Measurements from ENCODE around the gene ASB15. TPM values are rescaled to one million over a fixed set of nuclear protein-coding genes. Genes with fewer than 3 reads are reported as not detected.
A peak's percentile ranks its signal among the peaks of the same experiment; 100 is the strongest.
"Not testable (repeated sequence)": the region's sequence is repeated elsewhere in the genome, so short reads cannot be mapped to it uniquely, and the experiment has no call there.

ASB15 gene
- total RNA-seq, 6 experiments from 2014 or later: not detected

DNA sequence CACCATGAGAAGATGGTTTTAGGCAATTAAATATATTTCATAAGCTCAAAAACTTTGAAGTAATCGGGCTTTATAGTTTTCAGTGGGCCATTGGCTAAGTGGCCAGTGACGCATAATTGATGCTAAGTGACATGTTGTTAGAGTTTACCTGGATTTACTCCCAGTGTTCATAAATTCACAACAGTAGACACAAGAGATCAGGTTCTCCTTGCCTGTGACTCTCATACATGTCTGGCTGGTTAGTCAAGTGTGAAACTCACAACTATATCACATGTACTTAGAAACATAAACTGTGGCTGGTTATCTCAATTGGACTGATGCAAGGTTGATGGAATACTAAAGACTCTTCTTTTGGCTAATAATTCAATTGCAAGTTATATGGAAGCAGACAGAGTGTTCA is 26.2 kb downstream of the ASB15 start:
- DNase-seq: no peak
- H3K4me3 Mint-ChIP-seq: no peak overlapping the region
- no peak overlapping the region for H3K27ac Mint-ChIP-seq
- no peaks in the 10 kb centered on the region for H3K36me3 Mint-ChIP-seq (ENCODE audit: low read depth)
- TF ChIP-seq, protein P1, sequence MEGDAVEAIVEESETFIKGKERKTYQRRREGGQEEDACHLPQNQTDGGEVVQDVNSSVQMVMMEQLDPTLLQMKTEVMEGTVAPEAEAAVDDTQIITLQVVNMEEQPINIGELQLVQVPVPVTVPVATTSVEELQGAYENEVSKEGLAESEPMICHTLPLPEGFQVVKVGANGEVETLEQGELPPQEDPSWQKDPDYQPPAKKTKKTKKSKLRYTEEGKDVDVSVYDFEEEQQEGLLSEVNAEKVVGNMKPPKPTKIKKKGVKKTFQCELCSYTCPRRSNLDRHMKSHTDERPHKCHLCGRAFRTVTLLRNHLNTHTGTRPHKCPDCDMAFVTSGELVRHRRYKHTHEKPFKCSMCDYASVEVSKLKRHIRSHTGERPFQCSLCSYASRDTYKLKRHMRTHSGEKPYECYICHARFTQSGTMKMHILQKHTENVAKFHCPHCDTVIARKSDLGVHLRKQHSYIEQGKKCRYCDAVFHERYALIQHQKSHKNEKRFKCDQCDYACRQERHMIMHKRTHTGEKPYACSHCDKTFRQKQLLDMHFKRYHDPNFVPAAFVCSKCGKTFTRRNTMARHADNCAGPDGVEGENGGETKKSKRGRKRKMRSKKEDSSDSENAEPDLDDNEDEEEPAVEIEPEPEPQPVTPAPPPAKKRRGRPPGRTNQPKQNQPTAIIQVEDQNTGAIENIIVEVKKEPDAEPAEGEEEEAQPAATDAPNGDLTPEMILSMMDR (IDR thresholded peaks at IDR 0.05): no peak
- peaks cover 2% of the 10 kb centered on the region for H3K4me1 Mint-ChIP-seq (ENCODE audit: low read depth)
- peaks cover 3% of the 10 kb centered on the region; the same call in 1 of the 2 replicates for H3K27me3 Mint-ChIP-seq (ENCODE audit: insufficient read depth)
- H3K9me3 Mint-ChIP-seq: no peaks in the 10 kb centered on the region

GRCh38 chr7:123628829-123629228 is 27.2 kb downstream of the ASB15 start:
- no peak for DNase-seq
- H3K9me3 Mint-ChIP-seq: no peaks in the 10 kb centered on the region
- TF ChIP-seq, protein P1 (IDR thresholded peaks at IDR 0.05): no peak
- no peak overlapping the region for H3K27ac Mint-ChIP-seq
- no peaks in the 10 kb centered on the region for H3K36me3 Mint-ChIP-seq (ENCODE audit: low read depth)
- no peak overlapping the region for H3K4me3 Mint-ChIP-seq
- peaks cover 12% of the 10 kb centered on the region for H3K4me1 Mint-ChIP-seq (ENCODE audit: low read depth)
- H3K27me3 Mint-ChIP-seq (ENCODE audit: insufficient read depth): peaks cover 3% of the 10 kb centered on the region; the same call in 1 of the 2 replicates

DNA sequence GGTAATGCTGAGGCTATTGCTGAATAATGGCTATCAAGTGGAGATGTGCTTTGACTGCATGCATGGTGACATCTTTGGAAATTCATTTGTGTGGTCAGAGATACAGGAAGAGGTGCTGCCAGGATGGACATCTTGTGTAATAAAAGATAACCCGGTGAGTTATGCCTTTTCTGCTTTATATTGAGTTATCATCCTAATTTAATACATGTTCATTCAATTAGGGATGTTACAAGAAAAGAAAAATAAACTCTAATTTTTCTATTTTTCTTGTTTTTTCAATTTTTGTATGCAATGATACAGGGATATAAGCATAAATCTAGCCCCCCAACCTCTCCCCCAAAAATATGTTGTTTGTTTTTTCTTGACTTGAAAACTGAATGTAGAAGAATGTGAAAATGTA is 27.7 kb downstream of the ASB15 start:
- TF ChIP-seq, protein P1 (IDR thresholded peaks at IDR 0.05): no peak
- no peak overlapping the region for H3K27ac Mint-ChIP-seq
- no peaks in the 10 kb centered on the region for H3K9me3 Mint-ChIP-seq
- peaks cover 16% of the 10 kb centered on the region for H3K4me1 Mint-ChIP-seq (ENCODE audit: low read depth)
- H3K4me3 Mint-ChIP-seq: no peak overlapping the region
- peaks cover 3% of the 10 kb centered on the region; the same call in 1 of the 2 replicates for H3K27me3 Mint-ChIP-seq (ENCODE audit: insufficient read depth)
- no peaks in the 10 kb centered on the region for H3K36me3 Mint-ChIP-seq (ENCODE audit: low read depth)
- DNase-seq: no peak

DNA sequence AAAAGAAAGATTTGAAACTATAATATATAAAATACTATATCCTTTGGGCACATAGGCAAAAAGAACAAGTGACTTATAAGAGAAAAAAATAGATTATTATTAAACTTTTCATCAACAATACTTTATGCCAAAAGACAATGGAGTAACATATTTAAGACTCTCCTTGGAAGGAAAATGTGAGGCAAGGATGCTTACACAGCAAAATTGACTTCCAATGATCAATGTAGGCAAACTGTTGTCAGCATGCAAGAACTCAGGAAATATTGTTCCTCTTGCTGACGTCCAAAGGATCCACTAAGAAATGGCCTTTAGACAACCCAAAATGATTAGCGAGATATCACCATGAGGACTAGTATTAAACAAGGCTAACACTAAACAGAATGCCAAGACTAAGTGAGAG is 31.2 kb downstream of the ASB15 start:
- TF ChIP-seq, protein P1 (IDR thresholded peaks at IDR 0.05): no peak
- Mint-ChIP-seq H3K4me3 (no peak overlapping the region), H3K27me3 (ENCODE audit: insufficient read depth) (no peaks in the 10 kb centered on the region), H3K4me1 (ENCODE audit: low read depth) (peaks cover 16% of the 10 kb centered on the region), H3K27ac (no peak overlapping the region), H3K36me3 (ENCODE audit: low read depth) (no peaks in the 10 kb centered on the region), H3K9me3 (no peaks in the 10 kb centered on the region)
- DNase-seq: no peak

GRCh38 chr7:123633553-123633952 is 31.9 kb downstream of the ASB15 start:
- Mint-ChIP-seq H3K9me3 (no peaks in the 10 kb centered on the region), H3K4me3 (peak overlapping the region; percentile 23; the same call in 1 of the 2 replicates), H3K27ac (no peak overlapping the region), H3K4me1 (ENCODE audit: low read depth) (peaks cover 16% of the 10 kb centered on the region), H3K27me3 (ENCODE audit: insufficient read depth) (no peaks in the 10 kb centered on the region; the same call in 1 of the 2 replicates), H3K36me3 (ENCODE audit: low read depth) (no peaks in the 10 kb centered on the region)
- DNase-seq: peak; percentile 53
- TF ChIP-seq, protein P1 (IDR thresholded peaks at IDR 0.05): no peak

GRCh38 chr7:123634011-123634573 is 32.5 kb downstream of the ASB15 start:
- H3K36me3 Mint-ChIP-seq (ENCODE audit: low read depth); H3K4me3 Mint-ChIP-seq; H3K27me3 Mint-ChIP-seq (ENCODE audit: insufficient read depth); DNase-seq; H3K27ac Mint-ChIP-seq; H3K9me3 Mint-ChIP-seq: not testable (repeated sequence)
- peaks cover 16% of the 10 kb centered on the region for H3K4me1 Mint-ChIP-seq (ENCODE audit: low read depth)

All from HFFc6 (cell line).